Measurements from ENCODE around the gene SLC26A3.

SLC26A3 gene

DNA sequence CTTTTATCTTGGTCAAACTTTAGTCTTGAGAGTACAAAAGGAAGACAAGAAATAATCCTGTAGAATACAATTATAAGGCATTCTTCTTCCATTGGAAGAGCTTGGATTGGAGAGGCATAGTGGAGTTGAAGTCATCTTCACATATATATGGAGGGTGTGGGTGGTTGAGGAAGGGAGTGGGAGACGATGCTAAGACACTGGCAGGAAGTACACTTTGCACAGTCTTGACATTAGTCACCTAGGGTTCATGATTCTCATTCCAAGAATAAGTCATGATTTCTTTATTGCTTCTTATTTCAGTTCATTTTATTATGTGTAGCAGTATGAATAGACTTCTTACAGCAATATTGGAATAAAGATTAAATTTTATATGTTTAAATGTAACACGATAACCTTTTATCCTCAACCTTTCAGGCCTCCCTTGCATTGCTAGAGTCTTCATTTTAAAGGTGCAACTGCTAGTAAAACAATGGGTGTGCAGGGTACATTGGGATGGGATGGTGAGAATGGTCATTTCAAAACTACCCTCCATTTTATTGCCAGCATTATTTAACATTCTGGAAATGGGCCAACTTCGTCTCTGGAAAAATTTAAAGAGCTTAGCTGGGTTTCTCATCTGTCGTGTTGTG lies 12.3 kb upstream of the SLC26A3 start:
- no peak for DNase-seq (ENCODE audit: low spot score)

DNA sequence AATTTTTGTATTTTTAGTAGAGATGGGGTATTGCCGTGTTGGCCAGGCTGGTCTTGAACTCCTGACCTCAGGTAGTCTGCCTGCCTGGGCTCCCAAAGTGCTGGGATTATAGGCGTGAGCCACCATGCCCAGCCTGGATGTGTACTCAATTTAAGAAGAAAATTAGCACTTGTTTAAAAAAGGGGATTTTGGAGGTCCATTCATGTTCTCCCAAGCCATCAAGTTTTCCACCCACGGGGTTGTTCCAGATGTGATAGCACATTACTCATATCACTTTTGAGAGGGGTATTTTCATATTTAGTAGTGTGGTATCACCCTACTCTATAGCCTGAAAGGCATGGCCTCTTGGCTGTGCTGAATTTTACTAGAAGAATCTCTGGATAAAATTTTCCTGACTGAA lies 10.5 kb upstream of the SLC26A3 start:
- no peak for DNase-seq (ENCODE audit: low spot score)

DNA sequence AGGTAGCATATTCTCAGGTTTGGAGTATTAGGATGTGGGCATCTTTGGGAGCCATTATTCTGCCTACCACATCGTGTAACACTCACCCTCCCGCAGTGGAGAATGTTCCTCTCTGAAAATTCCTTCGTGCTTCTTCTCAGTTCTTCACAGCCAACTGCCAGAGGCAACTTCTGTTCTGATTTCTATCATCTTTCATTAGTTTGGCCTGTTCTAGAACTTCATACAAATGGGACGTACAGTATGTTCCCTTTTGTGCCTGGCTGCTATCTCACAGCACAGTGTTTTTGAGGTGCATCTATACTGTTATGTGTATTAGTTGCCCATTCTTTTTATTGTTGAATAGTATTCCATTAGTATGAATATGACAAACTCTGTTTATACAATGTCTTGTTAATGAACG lies 8.9 kb upstream of the SLC26A3 start:
- no peak for DNase-seq (ENCODE audit: low spot score)

DNA sequence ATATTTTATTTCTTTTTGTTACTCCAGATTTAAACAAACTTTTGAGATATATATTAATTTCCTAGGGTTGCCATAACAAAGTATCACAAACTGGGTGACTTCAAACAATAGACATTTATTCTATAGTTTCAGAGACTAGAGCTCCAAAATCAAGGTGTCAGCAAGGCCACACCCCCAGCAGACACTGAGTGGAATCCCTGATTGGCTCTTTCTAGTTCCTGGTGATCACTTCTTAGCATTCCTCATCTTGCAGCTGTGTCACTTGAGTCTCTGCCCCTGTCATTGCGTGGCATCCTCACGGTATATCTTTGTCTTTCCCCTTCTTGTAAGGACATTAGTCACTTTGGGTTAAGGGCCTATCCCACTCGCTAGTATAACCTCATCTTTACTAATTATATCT lies 7.6 kb upstream of the SLC26A3 start:
- peak; percentile 29 for DNase-seq (ENCODE audit: low spot score)

DNA sequence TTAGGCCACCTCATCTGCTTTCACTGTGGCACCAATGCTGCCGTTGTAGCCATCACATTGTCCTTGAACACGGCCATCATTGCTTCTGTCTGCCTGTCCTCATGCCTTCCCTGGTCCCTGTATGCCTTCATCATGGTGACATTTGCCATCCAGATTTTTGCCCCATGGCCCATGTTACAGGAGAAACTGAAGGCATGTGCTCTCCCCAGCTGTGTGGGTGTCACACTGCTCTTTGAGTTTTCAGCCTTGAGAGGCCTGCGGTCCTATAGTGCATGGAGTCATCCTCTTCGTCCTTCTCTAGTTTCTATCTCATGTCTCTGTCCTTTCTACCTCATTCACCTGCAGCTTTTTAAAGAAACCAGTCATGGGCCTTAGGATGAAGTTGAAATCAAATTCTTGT lies 6.2 kb upstream of the SLC26A3 start:
- no peak for DNase-seq (ENCODE audit: low spot score)

DNA sequence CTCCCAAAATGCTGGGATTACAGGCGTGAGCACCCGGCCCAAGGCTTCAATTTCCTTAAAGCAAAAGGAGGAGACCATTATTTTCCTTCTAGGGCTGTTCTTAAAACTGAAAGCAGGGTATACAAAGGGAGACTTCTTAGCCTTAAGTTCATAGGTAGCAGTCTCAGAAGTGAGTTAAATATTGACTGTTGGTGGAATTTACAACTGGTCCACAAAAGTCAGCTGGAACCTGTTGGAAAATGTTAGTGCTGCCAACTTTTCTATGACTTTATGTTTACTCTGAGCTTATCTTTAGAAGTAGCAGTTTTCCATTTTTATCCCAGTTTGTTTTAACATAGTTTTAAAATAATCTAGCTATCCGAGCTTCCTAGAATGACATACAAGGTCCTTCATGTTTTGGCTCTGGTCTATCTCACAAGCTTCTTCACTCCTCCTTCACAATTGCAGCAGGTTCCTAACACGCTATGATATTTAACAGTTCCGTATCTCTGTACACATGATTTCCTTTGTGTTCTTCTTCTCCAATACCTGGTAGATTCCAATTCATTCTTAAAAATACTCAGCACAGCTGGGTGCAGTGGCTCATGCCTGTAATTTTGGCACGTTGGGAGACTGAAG lies 3.3 kb downstream of the SLC26A3 start:
- DNase-seq (ENCODE audit: low spot score), result no peak

DNA sequence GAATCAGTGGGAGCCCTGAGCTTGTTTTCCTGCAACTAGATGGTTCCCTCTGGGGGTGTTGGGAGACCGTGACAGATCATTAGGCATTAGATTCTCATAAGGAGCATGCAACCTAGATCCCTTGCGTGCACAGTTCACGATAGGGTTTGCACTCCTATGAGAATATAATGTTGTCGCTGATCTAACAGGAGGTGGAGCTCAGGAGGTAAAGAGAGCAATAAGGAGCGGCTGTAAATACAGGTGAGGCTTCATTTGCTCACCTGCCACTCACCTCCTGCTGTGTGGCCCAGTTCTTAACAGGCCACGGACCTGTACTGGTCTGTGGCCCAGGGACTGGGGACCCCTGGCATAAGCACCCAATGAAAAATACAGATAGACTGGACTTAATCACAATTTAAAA lies 10.7 kb downstream of the SLC26A3 start:
- DNase-seq (ENCODE audit: low spot score), result no peak

DNA sequence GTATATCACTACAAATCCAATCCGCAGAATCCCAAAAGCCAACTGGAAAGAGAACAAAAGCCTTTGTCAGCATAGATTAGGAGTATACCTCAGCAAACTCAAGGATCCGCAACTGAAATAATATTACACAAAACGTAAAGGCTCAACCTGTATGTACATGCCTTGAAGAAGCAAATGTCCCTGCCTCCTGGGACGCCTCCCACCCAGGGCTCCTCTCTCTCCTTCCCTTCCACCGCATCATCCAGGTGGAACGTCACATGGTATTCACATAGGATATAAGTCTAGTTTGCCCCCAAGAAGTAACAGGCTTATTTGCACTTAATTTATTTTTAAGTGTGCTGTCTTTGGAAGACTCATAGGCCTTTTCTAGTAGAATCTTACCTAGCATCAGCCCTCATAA lies 13.4 kb downstream of the SLC26A3 start:
- DNase-seq (ENCODE audit: low spot score), result no peak

DNA sequence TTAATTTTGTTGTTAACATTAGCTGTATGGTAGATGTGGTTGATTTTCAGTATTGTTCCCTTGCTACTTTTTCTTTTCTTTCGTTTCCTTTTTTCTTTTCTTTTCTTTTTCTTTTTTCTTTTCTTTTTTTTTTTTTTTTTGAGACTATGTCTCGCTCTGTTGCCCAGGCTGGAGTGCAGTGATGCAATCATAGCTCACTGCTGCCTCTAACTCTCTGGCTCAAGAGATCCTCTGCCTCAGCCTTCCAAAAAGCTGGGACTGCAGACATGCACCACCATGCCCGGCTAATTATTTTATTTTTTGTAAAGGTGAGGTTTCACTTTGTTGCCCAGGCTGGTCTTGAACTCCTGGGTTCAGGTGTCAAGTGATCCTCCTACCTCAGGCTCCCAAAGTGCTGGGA lies 14.4 kb downstream of the SLC26A3 start:
- DNase-seq (ENCODE audit: low spot score), result peak; percentile 43

DNA sequence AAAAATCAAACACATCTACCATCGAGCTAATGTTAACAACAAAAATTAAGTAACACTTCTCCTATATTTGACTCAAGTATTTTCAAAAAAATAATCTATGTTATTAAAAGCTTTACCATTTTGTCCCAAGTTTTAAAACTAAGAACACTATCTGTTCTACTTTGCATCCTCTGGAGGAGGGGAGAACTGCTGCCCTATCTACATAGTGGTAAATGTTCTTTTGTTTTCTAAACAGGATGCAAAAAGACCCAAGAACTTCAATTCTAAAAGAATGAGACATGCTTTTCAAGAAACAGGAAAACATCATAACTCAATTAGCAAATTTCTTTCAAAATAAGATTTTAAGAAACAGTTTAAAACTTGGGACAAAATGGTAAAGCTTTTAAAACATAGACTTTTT lies 14.8 kb downstream of the SLC26A3 start:
- DNase-seq (ENCODE audit: low spot score), result no peak

DNA sequence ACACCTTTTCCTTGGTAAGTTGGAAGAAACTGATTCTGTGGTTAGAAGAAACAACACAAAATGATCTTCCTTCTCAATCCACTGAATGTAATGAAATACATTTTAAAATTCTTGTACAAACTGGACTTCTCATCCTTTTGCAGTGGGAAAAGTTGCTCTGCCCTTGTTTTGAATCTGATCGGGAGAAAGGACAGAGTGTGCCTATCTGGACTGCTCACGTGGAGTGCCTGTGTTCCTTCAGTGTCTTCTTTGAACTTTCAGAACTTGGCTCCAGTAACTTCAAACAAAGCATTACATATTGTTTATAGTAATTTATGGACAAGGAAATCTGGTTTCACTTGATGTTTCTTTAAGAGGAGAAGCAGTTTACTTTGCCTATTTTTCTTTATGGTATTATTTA lies 17.1 kb downstream of the SLC26A3 start:
- no peak for DNase-seq (ENCODE audit: low spot score)

DNA sequence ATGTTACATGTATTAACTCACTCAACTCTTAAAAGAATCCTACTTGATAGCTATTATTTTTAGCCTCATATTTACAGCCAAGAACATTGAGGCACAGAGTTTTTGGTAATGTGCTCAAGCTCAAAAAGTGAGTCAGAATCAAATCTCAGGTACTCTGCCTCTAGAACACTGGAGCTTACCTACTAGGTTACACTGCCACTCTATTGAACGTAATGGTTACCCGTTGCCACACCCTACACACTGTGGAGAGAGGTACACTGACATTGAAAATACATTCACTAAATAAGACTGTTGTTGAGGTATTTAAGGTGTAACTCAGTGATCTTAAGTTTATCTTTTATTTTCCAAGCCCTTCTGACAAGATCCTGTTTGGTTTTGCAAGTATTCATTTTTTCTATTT lies 17.9 kb downstream of the SLC26A3 start:
- no peak for DNase-seq (ENCODE audit: low spot score)

DNA sequence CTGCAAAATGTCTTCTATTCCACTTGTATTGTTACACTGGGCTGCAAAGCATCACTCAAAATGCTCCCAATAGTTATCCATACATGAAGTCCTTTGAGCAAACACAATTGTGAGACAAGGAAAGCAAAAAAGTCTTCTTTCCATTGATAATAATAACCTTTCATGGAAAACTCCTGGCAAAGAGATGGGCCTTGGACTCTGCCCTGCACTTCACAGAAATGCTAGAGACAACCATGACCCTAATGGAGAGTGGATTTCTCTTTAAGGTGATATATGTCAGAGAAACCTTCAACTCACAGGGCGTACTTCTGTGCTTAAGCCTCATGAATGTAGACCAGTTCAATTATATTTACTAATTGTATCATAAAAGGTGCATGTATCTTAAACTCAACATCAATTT lies 19.4 kb downstream of the SLC26A3 start:
- DNase-seq (ENCODE audit: low spot score), result no peak

DNA sequence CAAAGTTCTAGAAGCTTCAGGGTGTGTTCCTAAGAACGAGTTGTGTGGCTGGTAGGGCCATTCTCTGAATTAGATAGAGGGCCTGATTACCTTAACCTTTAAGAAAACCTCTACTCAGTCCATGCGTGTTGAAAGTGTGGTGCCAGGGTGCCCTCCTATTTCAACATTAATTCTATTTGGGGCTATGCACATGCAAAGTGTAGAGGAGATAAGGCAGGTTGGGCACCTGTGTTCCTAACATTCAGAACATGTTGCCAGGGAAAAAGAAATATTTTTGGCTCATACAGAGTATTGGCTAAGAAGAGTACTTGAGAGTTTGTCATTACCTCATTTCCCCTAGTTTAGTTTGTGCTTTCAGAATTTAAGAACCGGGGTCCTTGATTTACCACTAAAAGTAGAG lies 20.6 kb downstream of the SLC26A3 start:
- no peak for DNase-seq (ENCODE audit: low spot score)

DNA sequence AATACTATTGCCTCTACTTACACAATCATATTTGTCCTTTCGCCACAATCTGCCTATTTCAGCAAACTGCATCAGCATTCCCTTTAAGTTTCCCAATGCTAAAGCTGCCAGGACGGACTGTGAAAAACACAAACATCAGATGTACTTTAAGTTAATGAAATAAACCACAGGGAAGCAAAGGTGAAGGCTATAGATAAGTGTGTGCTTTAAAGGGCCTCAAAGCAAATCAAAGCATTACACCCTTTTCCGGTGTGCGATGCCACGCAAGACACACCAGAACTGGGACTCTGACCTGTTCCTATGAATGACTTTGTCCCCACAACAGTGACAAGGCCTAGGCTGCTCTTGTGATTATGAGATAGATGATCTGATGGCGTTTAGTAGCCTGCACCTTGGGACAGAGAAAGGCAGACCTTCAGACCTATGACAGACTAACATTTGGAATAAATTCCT lies 23.4 kb downstream of the SLC26A3 start:
- DNase-seq (ENCODE audit: low spot score), result no peak

DNA sequence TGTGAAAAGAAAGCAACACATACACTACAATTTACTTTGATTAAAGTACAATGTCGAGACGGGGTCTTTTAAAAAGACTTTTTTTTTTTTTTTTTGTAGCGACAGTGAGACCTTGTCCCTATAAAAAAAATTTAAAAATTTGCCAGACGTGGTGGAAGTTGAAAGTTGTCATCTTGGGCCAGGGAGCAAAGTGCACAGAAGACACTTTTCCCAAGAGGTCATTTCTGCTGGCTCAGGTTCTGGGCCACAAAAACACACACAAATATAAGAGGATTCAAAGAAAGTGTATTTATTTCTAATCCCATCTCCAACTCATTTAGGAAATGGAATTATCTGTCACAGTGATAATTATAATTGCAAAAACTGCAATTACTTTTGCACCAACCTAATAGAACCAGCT lies 24.7 kb downstream of the SLC26A3 start:
- DNase-seq (ENCODE audit: low spot score), result no peak

DNA sequence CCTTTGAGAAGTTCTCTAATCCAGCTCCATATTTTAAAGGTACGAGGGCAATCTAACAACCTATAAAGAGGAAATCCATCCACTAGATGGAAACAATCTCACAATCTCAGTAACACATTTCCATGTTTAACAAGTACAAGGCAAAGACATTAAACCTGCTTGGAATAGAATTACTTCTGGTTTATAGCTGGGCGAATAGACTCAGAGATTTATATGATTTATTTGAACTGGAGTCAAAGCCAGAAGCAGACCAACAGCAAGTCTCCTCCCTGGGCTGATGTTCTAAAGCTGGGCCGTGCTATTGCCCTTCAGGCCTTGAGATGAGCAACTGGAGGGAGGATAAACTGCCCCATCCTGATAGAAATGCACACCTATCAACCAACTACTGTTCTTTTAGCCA lies 25.3 kb downstream of the SLC26A3 start:
- no peak for DNase-seq (ENCODE audit: low spot score)

DNA sequence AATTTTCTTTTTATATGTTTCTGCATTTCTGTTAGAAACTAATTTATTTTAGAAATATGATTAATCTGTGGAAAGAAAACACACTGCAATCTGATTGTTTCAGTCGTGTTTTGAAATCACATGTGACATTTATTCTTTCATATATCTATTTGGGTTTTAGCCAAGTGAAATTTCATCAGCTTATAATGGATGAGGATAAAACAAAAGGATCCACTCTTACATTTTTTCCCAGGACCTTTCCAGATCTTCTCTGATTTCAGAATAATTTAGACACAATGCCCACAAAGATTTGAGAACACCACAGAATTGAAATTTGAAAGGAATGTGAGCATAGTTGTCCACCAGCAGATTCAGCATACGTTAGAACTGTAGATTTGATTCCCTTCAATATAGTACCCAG lies 30.0 kb downstream of the SLC26A3 start:
- DNase-seq (ENCODE audit: low spot score), result no peak

DNA sequence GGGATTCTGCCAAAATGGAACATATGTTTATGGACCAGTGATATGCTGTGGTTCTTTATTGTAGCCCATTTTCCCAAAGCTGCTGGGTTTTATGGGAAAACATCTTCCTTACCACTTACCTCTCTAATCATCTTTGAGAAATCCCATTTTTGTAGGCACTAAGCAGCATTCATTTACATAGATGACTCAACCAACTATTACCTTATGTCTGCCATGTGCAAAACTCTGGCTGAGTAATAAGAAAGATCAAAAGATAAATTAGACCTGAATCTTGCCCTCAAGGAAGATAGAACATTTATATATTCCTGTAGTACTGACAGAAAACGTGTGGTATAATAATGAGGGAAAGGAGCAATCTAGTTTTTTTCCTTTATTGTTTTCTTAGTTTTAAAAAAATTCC lies 34.8 kb downstream of the SLC26A3 start:
- DNase-seq (ENCODE audit: low spot score), result no peak

DNA sequence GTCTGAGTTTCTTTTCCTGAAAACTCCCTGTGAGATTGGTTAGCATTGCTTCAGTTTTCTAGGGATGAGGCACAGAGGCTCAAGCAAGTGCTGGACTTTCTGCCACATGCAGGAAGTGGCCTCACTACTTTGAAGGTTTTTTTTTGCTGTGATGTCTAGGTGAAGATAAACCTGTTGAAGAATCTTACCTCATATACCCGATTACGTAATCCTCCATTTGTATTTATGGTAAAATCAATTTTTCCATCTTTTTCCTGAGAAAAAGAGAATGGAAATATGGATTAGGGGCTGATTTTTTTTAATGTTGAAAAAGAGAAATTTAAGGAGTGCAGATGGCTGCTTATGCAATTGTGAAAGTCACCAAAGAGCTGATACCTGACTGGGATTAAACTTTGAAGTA lies 35.6 kb downstream of the SLC26A3 start:
- no peak for DNase-seq (ENCODE audit: low spot score)

DNA sequence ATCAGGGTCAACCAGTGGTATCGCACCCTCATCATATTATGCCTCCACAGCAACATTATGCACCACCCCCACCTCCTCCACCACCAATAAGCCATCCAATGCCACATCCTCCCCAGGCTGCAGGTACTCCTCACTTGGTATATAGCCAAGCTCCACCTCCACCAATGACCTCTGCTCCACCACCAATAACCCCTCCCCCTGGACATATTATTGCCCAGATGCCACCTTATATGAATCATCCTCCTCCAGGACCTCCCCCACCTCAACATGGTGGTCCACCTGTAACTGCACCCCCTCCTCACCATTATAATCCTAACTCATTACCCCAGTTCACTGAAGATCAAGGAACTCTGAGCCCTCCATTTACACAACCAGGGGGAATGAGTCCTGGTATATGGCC lies 44.4 kb downstream of the SLC26A3 start:
- no peak for DNase-seq (ENCODE audit: low spot score)

DNA sequence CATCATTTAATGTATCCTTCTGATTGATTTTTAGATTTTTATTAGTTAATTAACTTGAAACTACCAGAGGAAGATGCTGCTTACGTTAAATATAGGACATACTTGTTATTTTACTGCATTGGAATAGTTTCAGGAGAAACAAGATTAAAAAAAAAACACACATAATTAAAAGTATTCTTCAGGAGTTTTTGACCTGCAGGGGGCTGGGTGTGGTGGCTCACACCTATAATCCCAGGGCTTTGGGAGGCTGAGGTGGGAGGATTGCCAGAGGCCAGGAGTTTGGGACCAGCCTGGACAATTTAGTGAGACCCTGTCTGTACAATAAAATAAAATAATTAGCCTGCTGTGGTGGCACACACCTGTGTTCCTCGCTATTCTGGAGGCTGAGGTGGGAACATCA lies 48.4 kb downstream of the SLC26A3 start:
- DNase-seq (ENCODE audit: low spot score), result no peak

DNA sequence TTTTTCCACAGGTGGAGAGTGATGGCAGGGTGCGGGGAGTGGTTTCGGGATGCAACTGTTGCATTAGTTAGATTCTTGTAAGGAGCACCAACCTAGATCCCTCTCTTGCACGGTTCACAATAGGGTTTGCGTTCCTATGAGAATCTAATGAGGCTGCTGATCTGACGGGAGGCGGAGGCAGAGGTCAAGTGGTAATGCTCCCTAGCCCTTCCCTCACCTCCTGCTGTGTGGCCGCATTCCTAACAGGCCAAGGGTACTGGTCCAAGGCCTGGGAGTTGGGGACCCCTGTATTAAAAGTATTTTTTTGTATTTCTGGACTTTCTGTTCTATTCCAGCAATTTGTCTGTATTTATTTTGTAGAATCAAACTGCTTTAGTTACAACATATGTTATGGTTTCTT lies 51.9 kb downstream of the SLC26A3 start:
- DNase-seq (ENCODE audit: low spot score), result no peak

DNA sequence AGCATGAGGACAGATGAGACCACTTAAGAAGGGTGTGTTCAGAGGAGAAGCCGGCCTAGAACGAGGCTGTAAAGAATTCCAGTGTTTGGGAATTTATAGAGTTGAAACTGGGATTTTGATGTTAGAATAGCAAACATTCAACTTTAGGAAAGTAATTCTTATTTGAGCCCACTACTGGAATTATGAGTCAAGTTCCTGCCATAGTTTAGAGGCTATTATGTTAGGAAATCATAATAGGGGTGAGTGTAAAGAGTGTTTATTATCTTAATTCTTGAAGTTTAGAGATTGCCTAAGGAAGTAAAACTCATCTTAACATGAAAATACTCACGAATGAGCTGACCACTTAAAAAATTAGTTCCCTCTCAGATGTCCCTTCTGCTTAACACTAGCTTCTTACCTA lies 57.0 kb downstream of the SLC26A3 start:
- no peak for DNase-seq (ENCODE audit: low spot score)
